MM.1S (cell line): ENCODE results near the gene MINDY3.

ENCODE experiments used
- DNase-seq: peaks from one replicate; pipeline ENCODE4 v3.0.0-alpha.2; 2015
- H2AFZ ChIP-seq: fragments of 300-600 bp; sonication (generic); 2 replicates; pipeline ENCODE4 v1.6.0; 2016; ENCODE audit warnings: antibody characterized with exemption, low read length
- H3F3A ChIP-seq: fragments of 300-600 bp; sonication (generic); 2 replicates; pipeline ENCODE4 v1.6.1; 2016; ENCODE audit warnings: mild to moderate bottlenecking, antibody characterized with exemption, low read length, moderate library complexity, mixed read lengths; ENCODE audit not compliant: insufficient read depth
- H3K27ac ChIP-seq: fragments of 300-600 bp; sonication (generic); 2 replicates; pipeline ENCODE4 v1.5.1; 2016; ENCODE audit warnings: mild to moderate bottlenecking, low read length
- H3K27me3 ChIP-seq: fragments of 300-600 bp; sonication (generic); replicated peaks from 2 replicates; pipeline ENCODE4 v1.6.0; 2016; ENCODE audit warnings: low read length; ENCODE audit not compliant: insufficient read depth
- H3K36me3 ChIP-seq: fragments of 300-600 bp; sonication (generic); replicated peaks from 2 replicates; pipeline ENCODE4 v1.6.1; 2016; ENCODE audit warnings: mild to moderate bottlenecking, low read length, mixed read lengths; ENCODE audit not compliant: insufficient read depth
- H3K4me1 ChIP-seq: fragments of 300-600 bp; sonication (generic); 2 replicates; pipeline ENCODE4 v1.6.1; 2016; ENCODE audit warnings: low read length, mixed read lengths
- H3K4me2 ChIP-seq: fragments of 300-600 bp; sonication (generic); 2 replicates; pipeline ENCODE4 v1.6.0; 2016; ENCODE audit warnings: low read depth, low read length
- H3K4me3 ChIP-seq: fragments of 300-600 bp; sonication (generic); 2 replicates; pipeline ENCODE4 v1.5.1; 2016; ENCODE audit warnings: low read length, mixed read lengths
- H3K79me2 ChIP-seq: fragments of 300-600 bp; sonication (generic); 2 replicates; pipeline ENCODE4 v1.6.1; 2016; ENCODE audit warnings: mixed run types, low read length, mixed read lengths
- H3K9ac ChIP-seq: fragments of 300-600 bp; sonication (generic); 2 replicates; pipeline ENCODE4 v1.6.1; 2016; ENCODE audit warnings: low read length, mixed read lengths
- H3K9me2 ChIP-seq: fragments of 300-600 bp; sonication (generic); replicated peaks from 2 replicates; pipeline ENCODE4 v1.6.1; 2016; ENCODE audit warnings: mild to moderate bottlenecking, low read length, mixed read lengths; ENCODE audit not compliant: insufficient read depth
- H3K9me3 ChIP-seq: fragments of 300-600 bp; sonication (generic); replicated peaks from 2 replicates; pipeline ENCODE4 v1.6.1; 2016; ENCODE audit warnings: mild to moderate bottlenecking, low read length, mixed read lengths; ENCODE audit not compliant: insufficient read depth
- H4K20me1 ChIP-seq: fragments of 300-600 bp; sonication (generic); 2 replicates; pipeline ENCODE4 v1.6.1; 2016; ENCODE audit warnings: mild to moderate bottlenecking, low read length, moderate library complexity, mixed read lengths; ENCODE audit not compliant: insufficient read depth
- CTCF ChIP-seq: fragments of 300-600 bp; sonication (generic); IDR thresholded peaks from 2 replicates; pipeline ENCODE4 v1.5.1; 2016; ENCODE audit warnings: antibody characterized with exemption, low read length, mixed read lengths
- EZH2 ChIP-seq: fragments of 300-600 bp; sonication (generic); optimal IDR thresholded peaks from 2 replicates; pipeline ENCODE3; 2017; ENCODE audit warnings: low read depth, mild to moderate bottlenecking, antibody characterized with exemption, low read length, mixed read lengths
- EZH2phosphoT487 ChIP-seq: fragments of 300-600 bp; sonication (generic); IDR thresholded peaks from 2 replicates; pipeline ENCODE4 v1.6.1; 2018; ENCODE audit warnings: antibody characterized with exemption, low read length

MINDY3 gene

GRCh38 chr10:15863733-15864132 is 3.4 kb upstream of the MINDY3 start:
- Histone ChIP-seq H3K36me3 (no peaks in the 10 kb centered on the region), H3K27me3 (no peaks in the 10 kb centered on the region), H2AFZ (no peak overlapping the region), H3K4me2 (no peak overlapping the region), H3K9ac (no peak overlapping the region), H3K4me1 (peaks cover 11% of the 10 kb centered on the region), H3K9me3 (no peaks in the 10 kb centered on the region), H3F3A (peaks cover 8% of the 10 kb centered on the region; the same call in 1 of the 2 replicates), H3K4me3 (no peak overlapping the region), H3K27ac (no peak overlapping the region), H3K9me2 (no peaks in the 10 kb centered on the region), H3K79me2 (peaks cover 14% of the 10 kb centered on the region), H4K20me1 (no peaks in the 10 kb centered on the region)
- DNase-seq: no peak
- TF ChIP-seq CTCF: no peak

GRCh38 chr10:15863323-15863722 is 3.0 kb upstream of the MINDY3 start:
- H3K4me1 ChIP-seq: peaks cover 15% of the 10 kb centered on the region
- H4K20me1 ChIP-seq: no peaks in the 10 kb centered on the region
- H3K36me3 ChIP-seq: no peaks in the 10 kb centered on the region
- H3K4me3 ChIP-seq: no peak overlapping the region
- no peaks in the 10 kb centered on the region for H3K9me2 ChIP-seq
- H3K9ac ChIP-seq: no peak overlapping the region
- no peaks in the 10 kb centered on the region for H3K27me3 ChIP-seq
- H3K79me2 ChIP-seq: peaks cover 19% of the 10 kb centered on the region
- no peak overlapping the region for H2AFZ ChIP-seq
- no peak overlapping the region for H3K27ac ChIP-seq
- H3F3A ChIP-seq: peaks cover 8% of the 10 kb centered on the region; the same call in 1 of the 2 replicates
- DNase-seq: no peak
- H3K4me2 ChIP-seq: no peak overlapping the region
- no peaks in the 10 kb centered on the region for H3K9me3 ChIP-seq
- TF ChIP-seq EZH2phosphoT487: no peak

- no peak for DNase-seq
- peak overlapping the region; percentile 76; the same call in 1 of the 2 replicates for H3K9ac ChIP-seq
- no peaks in the 10 kb centered on the region for H3K27me3 ChIP-seq
- no peak for TF ChIP-seq CTCF
- H4K20me1 ChIP-seq: no peaks in the 10 kb centered on the region
- no peak overlapping the region; the same call in 1 of the 2 replicates for H3K27ac ChIP-seq
- peaks cover 8% of the 10 kb centered on the region; the same call in 1 of the 2 replicates for H3F3A ChIP-seq
- no peaks in the 10 kb centered on the region for H3K36me3 ChIP-seq
- peak overlapping the region; percentile 92 for H3K4me3 ChIP-seq
- no peaks in the 10 kb centered on the region for H3K9me2 ChIP-seq
- H3K4me2 ChIP-seq: peak overlapping the region; percentile 60
- H2AFZ ChIP-seq: peak overlapping the region; percentile 94
- peaks cover 21% of the 10 kb centered on the region for H3K4me1 ChIP-seq
- peaks cover 42% of the 10 kb centered on the region for H3K79me2 ChIP-seq
- no peaks in the 10 kb centered on the region for H3K9me3 ChIP-seq
Observed at GRCh38 chr10:15860692-15861201, 440 bp upstream of the MINDY3 start.

GRCh38 chr10:15859509-15859905 is 800 bp downstream of the MINDY3 start:
- no peaks in the 10 kb centered on the region for H3K36me3 ChIP-seq
- H3K4me1 ChIP-seq: peaks cover 21% of the 10 kb centered on the region
- H3K9me3 ChIP-seq: no peaks in the 10 kb centered on the region
- no peaks in the 10 kb centered on the region for H3K9me2 ChIP-seq
- H3K27me3 ChIP-seq: no peaks in the 10 kb centered on the region
- H2AFZ ChIP-seq: peak overlapping the region; percentile 94
- peaks cover 8% of the 10 kb centered on the region; the same call in 1 of the 2 replicates for H3F3A ChIP-seq
- H4K20me1 ChIP-seq: no peaks in the 10 kb centered on the region
- H3K4me3 ChIP-seq: peak overlapping the region; percentile 92
- H3K79me2 ChIP-seq: peaks cover 55% of the 10 kb centered on the region
- DNase-seq: no peak
- H3K27ac ChIP-seq: peak overlapping the region; percentile 63; the same call in 1 of the 2 replicates
- H3K9ac ChIP-seq: peak overlapping the region; percentile 76
- TF ChIP-seq CTCF (no peak), EZH2phosphoT487 (no peak), EZH2 (no peak)
- peak overlapping the region; percentile 60 for H3K4me2 ChIP-seq
